B cell (primary cell): ENCODE results near the gene SLC39A8. TPM values are rescaled to one million over a fixed set of nuclear protein-coding genes. Genes with fewer than 3 reads are reported as not detected.

Experiments used
- ATAC-seq: fragments of 200-7000 bp; cut with Tn5 transposase; one replicate; pipeline ENCODE4 v1.10.0; 2021; ENCODE audit warnings: low read depth, mild to moderate bottlenecking, moderate number of reproducible peaks, moderate library complexity
- CTCF ChIA-PET: fragments of 350-600 bp; sonication (Branson Sonifier 250); formaldehyde crosslinking; loops from one replicate; lab custom pipeline; 2021; ENCODE audit warnings: antibody characterized with exemption, inconsistent platforms; lab: Charles Lee
- POLR2A ChIA-PET: fragments of 350-600 bp; sonication (Branson Sonifier 250); formaldehyde crosslinking; loops from one replicate; lab custom pipeline; 2021; ENCODE audit warnings: antibody characterized with exemption; lab: Charles Lee
- DNase-seq: peaks from one replicate; pipeline ENCODE4 v3.0.0; 2013
- H2AFZ ChIP-seq: 2 replicates; pipeline ENCODE4 v1.6.1; 2012; ENCODE audit warnings: mild to moderate bottlenecking, low read depth, low read length; ENCODE audit not compliant: insufficient read depth, poor library complexity, severe bottlenecking
- H3K27ac ChIP-seq, 2 donors: 1 replicate in 1 of 2; 2 replicates in 1 of 2; pipeline ENCODE4 v1.5.1; 2012 to 2013; ENCODE audit warnings: low read length in 2 of 2, mild to moderate bottlenecking in 2 of 2, moderate library complexity in 1 of 2
- H3K27me3 ChIP-seq, 4 experiments: fragments of 200-600 bp in 1 of 4; sonication (generic) in 1 of 4; replicated peaks in 1 of 4; 1 replicate in 2 of 4; 2 replicates in 2 of 4; pipeline versions ENCODE4 v1.6.1 to v1.7.0; 2013 to 2016; ENCODE audit warnings: low read length in 3 of 4, mild to moderate bottlenecking in 2 of 4, mixed read lengths in 1 of 4, moderate library complexity in 1 of 4; ENCODE audit not compliant: insufficient read depth in 4 of 4, control insufficient read depth in 3 of 4; ENCODE audit errors: control extremely low read depth in 1 of 4
- H3K36me3 ChIP-seq, 2 experiments: replicated peaks in 1 of 2; 1 replicate in 1 of 2; 2 replicates in 1 of 2; pipeline versions ENCODE4 v1.6.1 to v1.7.1; 2013; ENCODE audit warnings: low read length in 1 of 2; ENCODE audit not compliant: insufficient read depth in 2 of 2, control insufficient read depth in 1 of 2; ENCODE audit errors: control extremely low read depth in 1 of 2, extremely low read depth in 1 of 2
- H3K4me1 ChIP-seq, 2 donors: fragments of 200-600 bp in 1 of 2; sonication (generic) in 1 of 2; 1 replicate in 1 of 2; 2 replicates in 1 of 2; pipeline versions ENCODE4 v1.5.1 to v1.6.1; 2013 to 2017; ENCODE audit warnings: low read length in 2 of 2; ENCODE audit not compliant: control insufficient read depth in 2 of 2, insufficient read depth in 2 of 2
- H3K4me2 ChIP-seq: replicated peaks from 2 replicates; pipeline ENCODE3; 2012; ENCODE audit warnings: mild to moderate bottlenecking, low read depth, low read length; ENCODE audit not compliant: poor library complexity, severe bottlenecking
- H3K4me3 ChIP-seq, 5 experiments: fragments of 200-600 bp in 1 of 5; sonication (generic) in 1 of 5; 1 replicate in 3 of 5; 2 replicates in 2 of 5; pipeline versions ENCODE4 v1.5.1 to v1.7.0; 2011 to 2016; ENCODE audit warnings: low read length in 4 of 5, mild to moderate bottlenecking in 4 of 5, low read depth in 2 of 5, control low read depth in 1 of 5, moderate library complexity in 1 of 5; ENCODE audit not compliant: insufficient read depth in 1 of 5; ENCODE audit errors: control extremely low read depth in 1 of 5, extremely low read depth in 1 of 5
- H3K79me2 ChIP-seq: fragments of 200-600 bp; sonication (generic); one replicate; pipeline ENCODE4 v1.6.0; 2016; ENCODE audit warnings: low read length; ENCODE audit not compliant: control insufficient read depth, insufficient read depth
- H3K9ac ChIP-seq: fragments of 200-600 bp; sonication (generic); 2 replicates; pipeline ENCODE4 v1.6.1; 2017; ENCODE audit warnings: mild to moderate bottlenecking, low read length, moderate library complexity
- H3K9me3 ChIP-seq, 3 donors: one replicate each; pipeline versions ENCODE4 v1.6.1 to v1.7.1; 2013; ENCODE audit warnings: low read length in 2 of 3; ENCODE audit not compliant: control insufficient read depth in 2 of 3, insufficient read depth in 1 of 3; ENCODE audit errors: control extremely low read depth in 1 of 3
- H4K20me1 ChIP-seq: 2 replicates; pipeline ENCODE4 v1.6.0; 2012; ENCODE audit warnings: mild to moderate bottlenecking, low read length; ENCODE audit not compliant: insufficient read depth, control insufficient read depth, poor library complexity, severe bottlenecking
- H3K27ac Mint-ChIP-seq: one replicate; pipeline ENCODE4 v1.8.0; 2021; ENCODE audit warnings: mixed read lengths
- H3K27me3 Mint-ChIP-seq: one replicate; pipeline ENCODE4 v1.8.0; 2021; ENCODE audit warnings: mixed read lengths
- H3K4me1 Mint-ChIP-seq: one replicate; pipeline ENCODE4 v1.8.0; 2021; ENCODE audit warnings: mixed read lengths
- H3K4me3 Mint-ChIP-seq: one replicate; pipeline ENCODE4 v1.8.0; 2021; ENCODE audit warnings: mixed read lengths
- H3K9me3 Mint-ChIP-seq: one replicate; pipeline ENCODE4 v1.8.0; 2022; ENCODE audit warnings: mixed read lengths; ENCODE audit not compliant: insufficient read depth
- CTCF ChIP-seq: fragments of 200-600 bp; IDR thresholded peaks from one replicate; pipeline ENCODE4 v1.8.0; 2022; ENCODE audit warnings: antibody characterized with exemption, mild to moderate bottlenecking
- EZH2 ChIP-seq: IDR thresholded peaks from 2 replicates; pipeline ENCODE4 v1.6.1; 2012; ENCODE audit warnings: borderline replicate concordance, low read depth, mild to moderate bottlenecking, moderate library complexity, low read length; ENCODE audit not compliant: insufficient read depth, poor library complexity, severe bottlenecking
- WGBS: methylation state at CpG from one replicate; pipeline ENCODE4 v1.1.5; 2013; ENCODE audit warnings: missing lambda C conversion rate; ENCODE audit not compliant: insufficient coverage; 5-methylcytosine and 5-hydroxymethylcytosine counted together
- intact Hi-C: fragments of 100-400 bp; cut with micrococcal nuclease; formaldehyde crosslinking; loops from one replicate; pipeline ENCODE4 v1.10.0; 2022
- polyA plus RNA-seq: library from polyadenylated mRNA; depleted of rRNA; stranded (reverse); fragments of >200 nt; gene quantifications from 2 replicates; pipeline ENCODE4 v1.2.3, GENCODE V29; 2012
- total RNA-seq, 2 donors: library from RNA; stranded (reverse); fragments of 120-200 nt in 1 of 2; gene quantifications; 1 replicate in 1 of 2; 2 replicates in 1 of 2; pipeline versions ENCODE4 v1.2.3 to v1.2.4, GENCODE V29; 2013 to 2022

The SLC39A8 gene
- total and polyA plus RNA-seq, 2 donors (not counting 1 experiment from before 2014, with no cell fraction given), result 2.4 to 8.4 TPM

GRCh38 chr4:102354671-102355454 lies 9.6 kb upstream of the SLC39A8 start:
- Mint-ChIP-seq H3K4me3 (no peak overlapping the region), H3K27me3 (no peaks in the 10 kb centered on the region), H3K27ac (no peak overlapping the region), H3K9me3 (no peaks in the 10 kb centered on the region), H3K4me1 (no peaks in the 10 kb centered on the region)
- intact Hi-C loops, result no loop called here
- no CpG with 5 or more reads among the region's 2 CpGs for WGBS
- Histone ChIP-seq H3K9ac (no peak overlapping the region), H3K27me3 (no peaks in the 10 kb centered on the region), H3K4me3 (no peak overlapping the region), H3K36me3 (no peaks in the 10 kb centered on the region), H4K20me1 (no peaks in the 10 kb centered on the region), H3K4me2 (no peak overlapping the region), H2AFZ (no peak overlapping the region), H3K79me2 (no peaks in the 10 kb centered on the region), H3K4me1 (no peaks in the 10 kb centered on the region), H3K27ac (no peak overlapping the region), H3K9me3 (no peaks in the 10 kb centered on the region)
- DNase-seq (no peak), ATAC-seq (no peak)
- ChIA-PET POLR2A (no interaction called here), CTCF (no interaction called here)
- TF ChIP-seq CTCF (no peak), EZH2 (no peak)

GRCh38 chr4:102352781-102353180 lies 7.5 kb upstream of the SLC39A8 start:
- no peak overlapping the region for H2AFZ ChIP-seq
- no peak overlapping the region for H3K27ac Mint-ChIP-seq
- DNase-seq, result no peak

More at GRCh38 chr4:102352781-102353180, 7.5 kb upstream of the SLC39A8 start:
- intact Hi-C loops, result no loop called here
- TF ChIP-seq EZH2 (no peak), CTCF (no peak)
- ATAC-seq, result no peak
- WGBS, result no CpG with 5 or more reads among the region's 6 CpGs
- no peaks in the 10 kb centered on the region for H3K9me3 ChIP-seq
- no peak overlapping the region for H3K4me3 ChIP-seq
- ChIA-PET CTCF (no interaction called here), POLR2A (no interaction called here)
- Mint-ChIP-seq H3K9me3 (no peaks in the 10 kb centered on the region), H3K27me3 (no peaks in the 10 kb centered on the region), H3K4me3 (no peak overlapping the region), H3K4me1 (no peaks in the 10 kb centered on the region)
- no peak overlapping the region for H3K27ac ChIP-seq
- H3K79me2 ChIP-seq, result no peaks in the 10 kb centered on the region
- no peak overlapping the region for H3K4me2 ChIP-seq
- no peaks in the 10 kb centered on the region for H4K20me1 ChIP-seq
- H3K4me1 ChIP-seq, result no peaks in the 10 kb centered on the region
- H3K9ac ChIP-seq, result no peak overlapping the region
- H3K27me3 ChIP-seq, result no peaks in the 10 kb centered on the region
- H3K36me3 ChIP-seq, result no peaks in the 10 kb centered on the region
